H9 (cell line): ENCODE results near the gene ANP32B. TPM values are rescaled to one million over a fixed set of nuclear protein-coding genes. Genes with fewer than 3 reads are reported as not detected.

Source experiments
- DNase-seq: peaks from one replicate; pipeline ENCODE4 v3.0.0-alpha.2; 2017
- H2AFZ ChIP-seq: one replicate; pipeline ENCODE4 v1.6.1; 2013; ENCODE audit warnings: mild to moderate bottlenecking, low read length, control low read depth, moderate library complexity
- H2AK5ac ChIP-seq: 2 replicates; pipeline ENCODE4 v1.6.1; 2013; ENCODE audit warnings: low read length, control low read depth, mixed read lengths; ENCODE audit not compliant: insufficient read length
- H2BK120ac ChIP-seq: one replicate; pipeline ENCODE4 v1.6.1; 2013; ENCODE audit warnings: low read depth, mild to moderate bottlenecking, low read length, control low read depth, inconsistent platforms; ENCODE audit not compliant: poor library complexity, severe bottlenecking
- H2BK12ac ChIP-seq: 2 replicates; pipeline ENCODE4 v1.6.1; 2013; ENCODE audit warnings: low read length, control low read depth, mixed read lengths, low read depth; ENCODE audit not compliant: insufficient read length
- H2BK15ac ChIP-seq: 2 replicates; pipeline ENCODE4 v1.6.1; 2013; ENCODE audit warnings: low read depth, low read length, control low read depth
- H2BK20ac ChIP-seq: one replicate; pipeline ENCODE4 v1.6.1; 2013; ENCODE audit warnings: low read depth, mild to moderate bottlenecking, low read length, control low read depth, inconsistent platforms; ENCODE audit not compliant: poor library complexity, severe bottlenecking
- H2BK5ac ChIP-seq: 2 replicates; pipeline ENCODE4 v1.6.1; 2013; ENCODE audit warnings: low read length, control low read depth, mixed read lengths; ENCODE audit not compliant: insufficient read length
- H3K14ac ChIP-seq: 2 replicates; pipeline ENCODE4 v1.6.1; 2013; ENCODE audit warnings: low read length, control low read depth; ENCODE audit not compliant: insufficient read depth
- H3K18ac ChIP-seq: 2 replicates; pipeline ENCODE4 v1.6.1; 2013; ENCODE audit warnings: low read depth, mild to moderate bottlenecking, mixed read lengths, low read length, control low read depth; ENCODE audit not compliant: insufficient read length
- H3K23ac ChIP-seq: 2 replicates; pipeline ENCODE4 v1.6.1; 2013; ENCODE audit warnings: low read length, control low read depth, mixed read lengths, low read depth; ENCODE audit not compliant: insufficient read length
- H3K23me2 ChIP-seq: 2 replicates; pipeline ENCODE4 v1.6.1; 2013; ENCODE audit warnings: low read depth, mild to moderate bottlenecking, mixed read lengths, low read length, control low read depth; ENCODE audit not compliant: insufficient read length, poor library complexity, severe bottlenecking
- H3K27ac ChIP-seq: 2 replicates; pipeline ENCODE4 v1.5.1; 2013; ENCODE audit warnings: low read length, control low read depth, mixed read lengths, low read depth; ENCODE audit not compliant: insufficient read length
- H3K27me3 ChIP-seq: 2 replicates; pipeline ENCODE4 v1.6.1; 2013; ENCODE audit warnings: low read length, control low read depth, inconsistent platforms; ENCODE audit not compliant: insufficient read depth
- H3K4ac ChIP-seq: 2 replicates; pipeline ENCODE4 v1.6.1; 2013; ENCODE audit warnings: low read depth, mild to moderate bottlenecking, control low read depth, inconsistent platforms, low read length, moderate library complexity
- H3K4me1 ChIP-seq: 2 replicates; pipeline ENCODE4 v1.6.1; 2013; ENCODE audit warnings: low read length, control low read depth, inconsistent platforms; ENCODE audit not compliant: insufficient read depth
- H3K4me2 ChIP-seq: 2 replicates; pipeline ENCODE4 v1.6.1; 2013; ENCODE audit warnings: low read length, control low read depth, mixed read lengths; ENCODE audit not compliant: insufficient read length, insufficient read depth
- H3K56ac ChIP-seq: 2 replicates; pipeline ENCODE4 v1.6.1; 2013; ENCODE audit warnings: low read depth, mild to moderate bottlenecking, mixed read lengths, low read length, control low read depth; ENCODE audit not compliant: insufficient read length
- H3K79me1 ChIP-seq: 2 replicates; pipeline ENCODE4 v1.6.1; 2013; ENCODE audit warnings: low read depth, mild to moderate bottlenecking, moderate library complexity, low read length, control low read depth, inconsistent platforms; ENCODE audit not compliant: insufficient read depth, poor library complexity, severe bottlenecking
- H3K79me2 ChIP-seq: 2 replicates; pipeline ENCODE4 v1.6.1; 2013; ENCODE audit warnings: low read length, control low read depth, inconsistent platforms; ENCODE audit not compliant: insufficient read depth
- H3K9ac ChIP-seq: 2 replicates; pipeline ENCODE4 v1.6.1; 2013; ENCODE audit warnings: low read length, control low read depth, mixed read lengths; ENCODE audit not compliant: insufficient read length; ENCODE audit errors: extremely low read depth
- H3K9me3 ChIP-seq: one replicate; pipeline ENCODE4 v1.6.1; 2013; ENCODE audit warnings: low read depth, low read length, inconsistent platforms; ENCODE audit not compliant: control insufficient read depth
- H3T11ph ChIP-seq: one replicate; pipeline ENCODE4 v1.6.1; 2013; ENCODE audit warnings: mild to moderate bottlenecking, low read length, control low read depth, inconsistent platforms
- H4K20me1 ChIP-seq: one replicate; pipeline ENCODE4 v1.6.1; 2013; ENCODE audit not compliant: control insufficient read depth, insufficient read length, insufficient read depth
- H4K5ac ChIP-seq: 2 replicates; pipeline ENCODE4 v1.6.1; 2013; ENCODE audit warnings: low read depth, mild to moderate bottlenecking, mixed read lengths, low read length, control low read depth; ENCODE audit not compliant: insufficient read length
- H4K8ac ChIP-seq: replicated peaks from 2 replicates; pipeline ENCODE4 v1.6.1; 2013; ENCODE audit warnings: low read length, control low read depth, mixed read lengths, low read depth; ENCODE audit not compliant: insufficient read length
- H4K91ac ChIP-seq: 2 replicates; pipeline ENCODE4 v1.6.1; 2013; ENCODE audit warnings: low read depth, mild to moderate bottlenecking, moderate library complexity, mixed read lengths, low read length, control low read depth; ENCODE audit not compliant: insufficient read length
- H3K27ac Mint-ChIP-seq, 3 experiments: 2 replicates in 2 of 3; 3 replicates in 1 of 3; pipeline ENCODE4 v1.8.0; 2020 to 2021; ENCODE audit warnings: mixed read lengths in 3 of 3, mild to moderate bottlenecking in 1 of 3, moderate library complexity in 1 of 3
- H3K27me3 Mint-ChIP-seq: 2 replicates; pipeline ENCODE4 v1.8.0; 2021; ENCODE audit warnings: low read depth, mild to moderate bottlenecking, moderate library complexity, mixed read lengths
- H3K36me3 Mint-ChIP-seq, 3 experiments: 2 replicates in 2 of 3; 3 replicates in 1 of 3; pipeline ENCODE4 v1.8.0; 2020 to 2021; ENCODE audit warnings: low read depth in 3 of 3, mixed read lengths in 3 of 3; ENCODE audit not compliant: insufficient read depth in 1 of 3
- H3K4me1 Mint-ChIP-seq, 2 experiments: 2 replicates each; pipeline ENCODE4 v1.8.0; 2020; ENCODE audit warnings: mixed read lengths in 2 of 2
- H3K4me3 Mint-ChIP-seq, 2 experiments: 2 replicates in 1 of 2; 3 replicates in 1 of 2; pipeline ENCODE4 v1.8.0; 2020 to 2021; ENCODE audit warnings: mild to moderate bottlenecking in 2 of 2, mixed read lengths in 2 of 2, moderate library complexity in 1 of 2
- H3K9me3 Mint-ChIP-seq, 2 experiments: 2 replicates in 1 of 2; 3 replicates in 1 of 2; pipeline ENCODE4 v1.8.0; 2020; ENCODE audit warnings: mild to moderate bottlenecking in 2 of 2, mixed read lengths in 2 of 2, moderate library complexity in 1 of 2
- CTCF ChIP-seq: fragments of 200-600 bp; sonication (generic); conservative IDR thresholded peaks from 3 replicates; pipeline ENCODE4 v1.8.0; 2021; ENCODE audit warnings: antibody characterized with exemption, mild to moderate bottlenecking
- WGBS: extraction: QIAGEN DNeasy Blood & Tissue Kit; methylation state at CpG from one replicate; pipeline ENCODE4 v1.1.7; 2013; ENCODE audit warnings: missing lambda C conversion rate, low lambda C conversion rate, mixed read lengths; ENCODE audit not compliant: insufficient read length; ENCODE audit errors: extremely low coverage; 5-methylcytosine and 5-hydroxymethylcytosine counted together
- total RNA-seq: library from RNA; stranded (reverse); gene quantifications from 2 replicates; pipeline ENCODE4 v1.2.1, GENCODE V29; 2021

ANP32B gene
- total RNA-seq, 1 experiment from 2014 or later, result 91.6 TPM

- Mint-ChIP-seq H3K36me3 (no peaks in the 10 kb centered on the region), H3K4me1 (no peaks in the 10 kb centered on the region), H3K4me3 (no peak overlapping the region), H3K27ac (no peak overlapping the region), H3K27me3 (peaks cover 15% of the 10 kb centered on the region), H3K9me3 (no peaks in the 10 kb centered on the region)
- no peak overlapping the region for H3K56ac ChIP-seq
- no peak for DNase-seq
- H3K9ac ChIP-seq, result no peak overlapping the region
- no peak for TF ChIP-seq CTCF
- H4K91ac ChIP-seq, result no peak overlapping the region
- H3K27ac ChIP-seq, result no peak overlapping the region
- H2BK20ac ChIP-seq, result no peak overlapping the region
- H3K14ac ChIP-seq, result no peak overlapping the region
- H3K27me3 ChIP-seq, result no peaks in the 10 kb centered on the region
- H3K79me1 ChIP-seq, result no peaks in the 10 kb centered on the region
- no peaks in the 10 kb centered on the region for H3K23me2 ChIP-seq
- no peak overlapping the region for H4K8ac ChIP-seq
- no peak overlapping the region for H3T11ph ChIP-seq
- H2BK120ac ChIP-seq, result no peak overlapping the region
- H2BK15ac ChIP-seq, result no peak overlapping the region
- H4K5ac ChIP-seq, result no peak overlapping the region
- no peak overlapping the region for H2BK12ac ChIP-seq
- no peak overlapping the region for H3K4me2 ChIP-seq
- whole genome bisulfite sequencing, result no CpG with 5 or more reads among the region's 4 CpGs
- no peaks in the 10 kb centered on the region for H3K79me2 ChIP-seq
- H3K4me1 ChIP-seq, result no peaks in the 10 kb centered on the region; the same call in 1 of the 2 replicates
- H2AK5ac ChIP-seq, result no peak overlapping the region
- no peak overlapping the region for H2BK5ac ChIP-seq
- H2AFZ ChIP-seq, result no peak overlapping the region
- H3K23ac ChIP-seq, result no peak overlapping the region
- no peak overlapping the region for H3K4ac ChIP-seq
- H3K9me3 ChIP-seq, result no peaks in the 10 kb centered on the region
- no peak overlapping the region for H3K18ac ChIP-seq
- no peaks in the 10 kb centered on the region for H4K20me1 ChIP-seq
Measured at GRCh38 chr9:98050351-98050750, 67.2 kb downstream of the ANP32B start.
